A549 (cell line): ENCODE results near the gene VAT1L.

Source experiments
- CBX8 ChIP-seq: fragments of 200-600 bp; sonication (generic); IDR thresholded peaks from 2 replicates; pipeline ENCODE4 v1.6.1; 2016
- CHD4 ChIP-seq: fragments of 200-600 bp; sonication (generic); IDR thresholded peaks from 2 replicates; pipeline ENCODE4 v1.6.1; 2016; ENCODE audit warnings: antibody characterized with exemption, mild to moderate bottlenecking, borderline replicate concordance
- CTCF ChIP-seq: fragments of >200 bp; sonication (Bioruptor Twin); formaldehyde crosslinking; IDR thresholded peaks from 3 replicates; pipeline ENCODE4 v1.5.1; 2016
- POLR2A ChIP-seq: IDR thresholded peaks from 2 replicates; pipeline ENCODE4 v1.6.1; 2012; ENCODE audit warnings: mild to moderate bottlenecking, low read length
- TF ChIP-seq, protein P1 (sequence below): IDR thresholded peaks from 2 replicates; pipeline ENCODE4 v1.6.1; 2012

- no peak for TF ChIP-seq POLR2A
- no peak for TF ChIP-seq CTCF
- TF ChIP-seq CBX8: no peak
- TF ChIP-seq, protein P1, sequence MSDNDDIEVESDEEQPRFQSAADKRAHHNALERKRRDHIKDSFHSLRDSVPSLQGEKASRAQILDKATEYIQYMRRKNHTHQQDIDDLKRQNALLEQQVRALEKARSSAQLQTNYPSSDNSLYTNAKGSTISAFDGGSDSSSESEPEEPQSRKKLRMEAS: no peak
- no peak for TF ChIP-seq CHD4
Observed at GRCh38 chr16:77822661-77823060, 34.3 kb downstream of the VAT1L start.
